Measurements from ENCODE around the gene NFIB.

DNA sequence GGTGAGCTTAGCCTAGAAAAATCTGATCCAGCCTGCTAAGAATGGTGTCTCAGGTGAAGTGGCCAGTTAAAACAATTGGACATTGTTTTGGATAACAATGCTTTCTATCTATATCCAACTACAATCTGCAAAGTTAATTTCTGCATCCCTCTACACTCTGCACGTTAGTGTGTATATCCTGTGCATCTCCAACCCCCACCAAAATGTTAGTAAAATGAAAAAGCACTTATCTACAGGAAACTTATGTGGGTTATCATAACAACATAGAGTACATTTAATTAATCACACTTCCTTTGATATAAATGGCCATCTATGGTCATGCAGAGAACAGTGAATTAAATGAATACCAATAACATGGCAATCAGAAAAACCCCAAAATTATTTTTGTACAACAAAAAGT is 158.7 kb downstream of the NFIB start:
- TF ChIP-seq, protein P1, sequence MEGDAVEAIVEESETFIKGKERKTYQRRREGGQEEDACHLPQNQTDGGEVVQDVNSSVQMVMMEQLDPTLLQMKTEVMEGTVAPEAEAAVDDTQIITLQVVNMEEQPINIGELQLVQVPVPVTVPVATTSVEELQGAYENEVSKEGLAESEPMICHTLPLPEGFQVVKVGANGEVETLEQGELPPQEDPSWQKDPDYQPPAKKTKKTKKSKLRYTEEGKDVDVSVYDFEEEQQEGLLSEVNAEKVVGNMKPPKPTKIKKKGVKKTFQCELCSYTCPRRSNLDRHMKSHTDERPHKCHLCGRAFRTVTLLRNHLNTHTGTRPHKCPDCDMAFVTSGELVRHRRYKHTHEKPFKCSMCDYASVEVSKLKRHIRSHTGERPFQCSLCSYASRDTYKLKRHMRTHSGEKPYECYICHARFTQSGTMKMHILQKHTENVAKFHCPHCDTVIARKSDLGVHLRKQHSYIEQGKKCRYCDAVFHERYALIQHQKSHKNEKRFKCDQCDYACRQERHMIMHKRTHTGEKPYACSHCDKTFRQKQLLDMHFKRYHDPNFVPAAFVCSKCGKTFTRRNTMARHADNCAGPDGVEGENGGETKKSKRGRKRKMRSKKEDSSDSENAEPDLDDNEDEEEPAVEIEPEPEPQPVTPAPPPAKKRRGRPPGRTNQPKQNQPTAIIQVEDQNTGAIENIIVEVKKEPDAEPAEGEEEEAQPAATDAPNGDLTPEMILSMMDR (IDR thresholded peaks at IDR 0.05; ENCODE audit: insufficient read depth, low read depth, low read length) = no peak
- no peak for TF ChIP-seq EZH2 (IDR thresholded peaks at IDR 0.05; ENCODE audit: insufficient read depth, low read length)
